HepG2 (cell line): ENCODE data around the gene C22orf15. TPM values are rescaled to one million over a fixed set of nuclear protein-coding genes. Genes with fewer than 3 reads are reported as not detected.

ENCODE experiments used
- CREBL2 ChIP-seq: sonication (generic); formaldehyde crosslinking; IDR thresholded peaks from 2 replicates; pipeline ENCODE4 v1.8.1; 2023; ENCODE audit warnings: missing genetic modification reagents, mild to moderate bottlenecking, borderline replicate concordance
- FOSL2 ChIP-seq: sonication (generic); formaldehyde crosslinking; IDR thresholded peaks from 2 replicates; pipeline ENCODE4 v1.4.0; 2020; ENCODE audit warnings: missing genetic modification reagents
- FUBP1 ChIP-seq: sonication (generic); formaldehyde crosslinking; IDR thresholded peaks from 2 replicates; pipeline ENCODE4 v1.5.1; 2020; ENCODE audit warnings: missing genetic modification reagents, mild to moderate bottlenecking, borderline replicate concordance
- GABPB1 ChIP-seq: IDR thresholded peaks from 2 replicates; pipeline ENCODE4 v1.6.1; 2016; ENCODE audit warnings: mild to moderate bottlenecking, missing genetic modification reagents, moderate library complexity, missing compliant biosample characterization
- HDAC1 ChIP-seq: sonication (generic); formaldehyde crosslinking; IDR thresholded peaks from 2 replicates; pipeline ENCODE4 v1.5.1; 2020; ENCODE audit warnings: mild to moderate bottlenecking, missing genetic modification reagents
- KDM2A ChIP-seq: sonication (generic); formaldehyde crosslinking; IDR thresholded peaks from 2 replicates; pipeline ENCODE4 v1.4.0; 2020; ENCODE audit warnings: low read depth, missing genetic modification reagents, borderline replicate concordance
- KLF16 ChIP-seq, 2 experiments: sonication (generic) in 1 of 2; formaldehyde crosslinking in 1 of 2; IDR thresholded peaks; 2 replicates each; pipeline versions ENCODE4 v1.6.1 to v1.8.0; 2016 to 2023; ENCODE audit warnings: missing genetic modification reagents in 2 of 2, missing compliant biosample characterization in 1 of 2
- MYPOP ChIP-seq: sonication (generic); formaldehyde crosslinking; IDR thresholded peaks from 2 replicates; pipeline ENCODE4 v1.8.1; 2023; ENCODE audit warnings: mild to moderate bottlenecking, moderate library complexity, missing genetic modification reagents
- SIN3A ChIP-seq: IDR thresholded peaks from 2 replicates; pipeline ENCODE4 v1.6.1; 2011; ENCODE audit warnings: low read depth, mild to moderate bottlenecking, control low read depth, low read length, borderline replicate concordance
- SOX5 ChIP-seq: IDR thresholded peaks from 2 replicates; pipeline ENCODE4 v1.6.1; 2016; ENCODE audit warnings: borderline replicate concordance
- TBX3 ChIP-seq: fragments of 450-650 bp; IDR thresholded peaks from 2 replicates; pipeline ENCODE4 v1.6.1; 2017; ENCODE audit warnings: antibody characterized with exemption, mild to moderate bottlenecking, inconsistent platforms, borderline replicate concordance
- TSC22D2 ChIP-seq: sonication (generic); formaldehyde crosslinking; IDR thresholded peaks from 2 replicates; pipeline ENCODE4 v1.5.1; 2020; ENCODE audit warnings: missing genetic modification reagents, mild to moderate bottlenecking, borderline replicate concordance
- ZNF687 ChIP-seq: sonication (generic); formaldehyde crosslinking; IDR thresholded peaks from 2 replicates; pipeline ENCODE4 v1.5.1; 2020; ENCODE audit warnings: mild to moderate bottlenecking, missing genetic modification reagents, moderate library complexity
- polyA plus RNA-seq, 8 experiments: library from polyadenylated mRNA; depleted of rRNA in 3 of 8; stranded (reverse) in 7 of 8; unstranded in 1 of 8; fragments of >200 nt; fragmentation: Illumina TruSeq in 4 of 8; extraction: Trizol in 4 of 8; gene quantifications; 2 replicates each; pipeline versions ENCODE4 v1.2.1 to v1.2.3, GENCODE V29; 2011 to 2016; ENCODE audit warnings: low read depth in 4 of 8, missing spikeins in 1 of 8, mixed read lengths in 1 of 8; ENCODE audit not compliant: insufficient read depth in 1 of 8
- total RNA-seq, 5 experiments: library from RNA; depleted of rRNA; stranded (reverse); fragments of >200 nt; fragmentation: Illumina TruSeq; extraction: Trizol; gene quantifications; 2 replicates each; pipeline ENCODE4 v1.2.3, GENCODE V29; 2016; ENCODE audit warnings: low read depth in 1 of 5

The C22orf15 gene
- total and polyA plus RNA-seq, 2 of the 13 experiments (the other 11 are each of a cell fraction or from before 2014, with no cell fraction given) = not detected

- TF ChIP-seq FOSL2 (CRISPR knock-in tag) (0 out of 2 replicates have a peak, but pooled peaks have one; percentile 2), KDM2A (CRISPR knock-in tag) (0 out of 2 replicates have a peak, but pooled peaks have one; percentile 23), SIN3A (0 out of 2 replicates have a peak, but pooled peaks have one; percentile 1), TBX3 (no peak), GABPB1 (peak; percentile 45; the same call in 1 of the 2 replicates), TSC22D2 (CRISPR knock-in tag) (0 out of 2 replicates have a peak, but pooled peaks have one; percentile 5), KLF16 (CRISPR knock-in tag; IDR thresholded peaks at IDR 0.05) (no peak), CREBL2 (CRISPR knock-in tag) (0 out of 2 replicates have a peak, but pooled peaks have one; percentile 28), FUBP1 (CRISPR knock-in tag) (no peak), SOX5 (no peak), ZNF687 (CRISPR knock-in tag) (peak; percentile 75), HDAC1 (CRISPR knock-in tag) (peak; percentile 16; the same call in 1 of the 2 replicates), MYPOP (CRISPR knock-in tag) (0 out of 2 replicates have a peak, but pooled peaks have one; percentile 5)
Observed at GRCh38 chr22:23783265-23784150, 20.7 kb downstream of the C22orf15 start (continued).
